CD8-positive, alpha-beta memory T cell (primary cell): Measurements from ENCODE around the gene ACTMAP. TPM values are rescaled to one million over a fixed set of nuclear protein-coding genes. Genes with fewer than 3 reads are reported as not detected.
A peak's percentile ranks its signal among the peaks of the same experiment; 100 is the strongest.

Experiments
- CTCF ChIA-PET: fragments of 350-600 bp; sonication (Branson Sonifier 250); formaldehyde crosslinking; loops from one replicate; lab custom pipeline; 2021; ENCODE audit warnings: antibody characterized with exemption; lab: Charles Lee
- POLR2A ChIA-PET: fragments of 350-600 bp; sonication (Branson Sonifier 250); formaldehyde crosslinking; loops from one replicate; lab custom pipeline; 2021; ENCODE audit warnings: antibody characterized with exemption; lab: Charles Lee
- DNase-seq, 5 donors: peaks; one replicate each; pipeline versions ENCODE4 v3.0.0 to v3.0.0-alpha.2; 2020 to 2022; ENCODE audit warnings: mixed read lengths in 1 of 5
- H3K27ac ChIP-seq: one replicate; pipeline ENCODE4 v1.7.0; 2013; ENCODE audit warnings: low read depth, mild to moderate bottlenecking, low read length, moderate library complexity
- H3K27me3 ChIP-seq: 2 replicates; pipeline ENCODE4 v1.7.0; 2013; ENCODE audit warnings: low read length, mild to moderate bottlenecking; ENCODE audit not compliant: insufficient read depth, poor library complexity, severe bottlenecking
- H3K36me3 ChIP-seq: 2 replicates; pipeline ENCODE4 v1.7.0; 2013; ENCODE audit warnings: mild to moderate bottlenecking, low read length, moderate library complexity; ENCODE audit not compliant: insufficient read depth
- H3K4me1 ChIP-seq: 2 replicates; pipeline ENCODE4 v1.7.0; 2013; ENCODE audit warnings: mild to moderate bottlenecking, low read length, moderate library complexity; ENCODE audit not compliant: insufficient read depth
- H3K4me3 ChIP-seq: 2 replicates; pipeline ENCODE4 v1.7.0; 2013; ENCODE audit warnings: mild to moderate bottlenecking, low read length
- H3K9me3 ChIP-seq: 2 replicates; pipeline ENCODE4 v1.7.0; 2013; ENCODE audit warnings: mild to moderate bottlenecking, low read length
- H3K27ac Mint-ChIP-seq, 8 donors: one replicate each; pipeline ENCODE4 v1.8.0; 2020 to 2021; ENCODE audit warnings: mixed read lengths in 8 of 8, mild to moderate bottlenecking in 6 of 8, inconsistent platforms in 3 of 8, moderate library complexity in 3 of 8
- H3K27me3 Mint-ChIP-seq, 2 donors: one replicate each; pipeline ENCODE4 v1.8.0; 2020 to 2021; ENCODE audit warnings: mixed read lengths in 2 of 2, mild to moderate bottlenecking in 1 of 2, moderate library complexity in 1 of 2
- H3K36me3 Mint-ChIP-seq, 3 donors: one replicate each; pipeline ENCODE4 v1.8.0; 2020 to 2021; ENCODE audit warnings: mixed read lengths in 3 of 3, inconsistent platforms in 1 of 3, mild to moderate bottlenecking in 1 of 3
- H3K4me1 Mint-ChIP-seq, 3 donors: one replicate each; pipeline ENCODE4 v1.8.0; 2020 to 2021; ENCODE audit warnings: mixed read lengths in 3 of 3, inconsistent platforms in 1 of 3, mild to moderate bottlenecking in 1 of 3
- H3K4me3 Mint-ChIP-seq, 7 donors: one replicate each; pipeline ENCODE4 v1.8.0; 2020 to 2021; ENCODE audit warnings: mixed read lengths in 7 of 7, mild to moderate bottlenecking in 6 of 7, moderate library complexity in 4 of 7, inconsistent platforms in 2 of 7
- H3K9me3 Mint-ChIP-seq, 5 donors: one replicate each; pipeline ENCODE4 v1.8.0; 2020 to 2022; ENCODE audit warnings: mixed read lengths in 5 of 5, mild to moderate bottlenecking in 3 of 5, moderate library complexity in 2 of 5, inconsistent platforms in 1 of 5
- polyA plus RNA-seq: library from polyadenylated mRNA; unstranded; fragments of 300-500 nt; fragmentation: Illumina TruSeq; gene quantifications from one replicate; pipeline ENCODE4 v1.2.3, GENCODE V29; 2021
- total RNA-seq, 2 experiments: library from RNA; stranded (reverse); gene quantifications; one replicate each; pipeline ENCODE4 v1.2.3, GENCODE V29; 2021

The ACTMAP gene
- total and polyA plus RNA-seq, 3 experiments from 2014 or later: 2.9 to 10.6 (median 10.3) TPM

DNA sequence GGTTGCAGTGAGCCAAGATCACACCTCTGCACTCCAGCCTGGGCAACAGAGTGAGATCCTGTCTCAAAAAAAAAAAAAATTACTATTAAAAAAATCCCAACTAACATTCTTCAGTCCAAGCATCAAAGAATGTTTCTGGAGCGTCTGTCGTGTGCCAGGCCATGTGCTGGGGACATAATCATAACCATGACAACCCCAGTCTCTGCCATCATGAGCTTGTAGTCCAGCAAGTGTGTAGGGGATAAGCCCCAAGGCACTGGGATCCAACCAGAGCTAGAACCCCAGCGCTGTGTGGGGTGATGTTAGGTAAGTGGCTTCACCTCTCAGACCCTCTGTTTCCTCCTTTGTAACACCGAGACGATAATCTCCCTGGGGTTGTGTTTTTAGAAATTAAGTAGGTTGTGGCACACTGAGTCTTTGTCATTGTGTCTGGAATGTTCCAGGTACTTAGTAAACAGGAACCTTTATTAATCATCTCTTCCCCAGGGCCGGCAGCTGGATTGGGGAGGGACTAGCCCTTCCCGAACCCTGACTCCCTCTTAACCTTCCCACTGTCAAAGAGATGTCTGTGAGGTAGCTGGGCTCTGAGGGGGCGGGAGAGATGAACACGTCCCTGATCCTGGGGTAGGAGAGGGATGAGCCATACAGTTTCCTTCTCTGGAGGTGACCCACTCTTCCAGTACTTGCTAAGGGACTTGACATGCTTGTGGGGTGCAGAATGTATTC lies 28.2 kb downstream of the ACTMAP start:
- ChIA-PET POLR2A (no interaction called here), CTCF (interaction anchor here (0.6 to 1.5 kb wide), 3 partner anchors 8 to 85 kb away, joined by 3 to 5 read pairs (median 3); no protein-coding TSS in a partner anchor)
- H3K9me3 ChIP-seq: no peaks in the 10 kb centered on the region
- peak overlapping the region in 1 of 7 donors; percentile 40 for H3K4me3 Mint-ChIP-seq
- H3K27me3 Mint-ChIP-seq: peaks cover 0 to 2% of the 10 kb centered on the region in 2 donors
- H3K9me3 Mint-ChIP-seq: no peaks in the 10 kb centered on the region
- H3K27me3 ChIP-seq: no peaks in the 10 kb centered on the region
- H3K36me3 ChIP-seq: no peaks in the 10 kb centered on the region
- peak overlapping the region in 2 of 8 donors; percentile 33 to 52 for H3K27ac Mint-ChIP-seq
- H3K36me3 Mint-ChIP-seq: peaks cover 0 to 45% (median 13%) of the 10 kb centered on the region in 3 donors
- peaks cover 35 to 61% (median 60%) of the 10 kb centered on the region in 3 donors for H3K4me1 Mint-ChIP-seq
- no peak overlapping the region for H3K27ac ChIP-seq
- no peak for DNase-seq
- peaks cover 37% of the 10 kb centered on the region for H3K4me1 ChIP-seq
- H3K4me3 ChIP-seq: no peak overlapping the region

DNA sequence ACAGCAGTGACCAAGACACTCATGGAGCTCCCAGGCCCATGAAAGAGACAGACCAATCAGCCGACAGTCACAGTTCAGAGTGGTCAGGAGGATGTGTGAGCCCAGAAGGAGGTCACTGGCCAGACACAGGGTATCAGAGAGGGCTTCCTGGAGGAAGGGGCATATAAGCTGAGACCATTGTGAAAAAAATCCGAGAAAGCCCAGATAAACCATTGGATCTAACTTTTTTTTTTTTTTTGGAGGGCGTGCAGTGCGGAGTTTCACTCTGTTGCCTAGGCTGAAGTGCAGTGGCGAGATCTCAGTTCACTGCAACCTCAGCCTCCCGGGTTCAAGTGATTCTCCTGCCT lies 29.2 kb downstream of the ACTMAP start:
- CTCF ChIA-PET: interaction anchor here (0.6 to 1.5 kb wide), 2 partner anchors 9 to 67 kb away, joined by 3 to 5 read pairs; no protein-coding TSS in a partner anchor
- Histone ChIP-seq H3K4me3 (no peak overlapping the region), H3K36me3 (no peaks in the 10 kb centered on the region), H3K4me1 (peaks cover 42% of the 10 kb centered on the region), H3K9me3 (no peaks in the 10 kb centered on the region), H3K27me3 (no peaks in the 10 kb centered on the region), H3K27ac (no peak overlapping the region)
- peak overlapping the region in 3 of 8 donors; percentile 23 to 70 (median 60) for H3K27ac Mint-ChIP-seq
- no peak for DNase-seq
- peak overlapping the region in 3 of 7 donors; percentile 51 to 79 (median 58) for H3K4me3 Mint-ChIP-seq
- POLR2A ChIA-PET: interaction anchor here (0.6 kb wide), 1 partner anchor 31 kb away, joined by 11 read pairs; no protein-coding TSS in a partner anchor
- H3K4me1 Mint-ChIP-seq: peaks cover 42 to 67% (median 67%) of the 10 kb centered on the region in 3 donors
- peaks cover 0 to 45% (median 13%) of the 10 kb centered on the region in 3 donors for H3K36me3 Mint-ChIP-seq
- H3K9me3 Mint-ChIP-seq: no peaks in the 10 kb centered on the region
- H3K27me3 Mint-ChIP-seq: peaks cover 0 to 2% of the 10 kb centered on the region in 2 donors

DNA sequence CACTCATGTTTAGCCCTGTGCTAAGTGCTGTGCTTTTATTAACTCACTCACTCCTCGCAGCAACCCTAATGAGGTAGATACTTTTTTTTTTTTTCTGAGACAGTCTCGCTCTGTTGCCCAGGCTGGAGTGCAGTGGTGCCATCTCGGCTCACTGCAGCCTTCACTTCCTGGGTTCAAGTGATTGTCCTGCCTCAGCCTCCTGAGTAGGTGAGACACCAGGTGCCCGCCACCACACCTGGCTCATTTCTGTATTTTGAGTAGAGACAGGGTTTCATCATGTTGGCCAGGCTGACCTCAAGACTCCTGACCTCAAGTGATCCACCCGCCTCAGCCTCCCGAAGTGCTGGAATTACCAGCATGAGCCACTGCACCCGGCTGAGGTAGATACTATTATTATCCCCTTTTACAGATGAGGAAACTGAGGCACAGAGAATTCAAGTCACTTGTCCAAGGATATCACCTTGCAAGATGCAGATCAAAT lies 30.8 kb downstream of the ACTMAP start:
- Mint-ChIP-seq H3K36me3 (peaks cover 0 to 41% (median 10%) of the 10 kb centered on the region in 3 donors), H3K9me3 (no peaks in the 10 kb centered on the region), H3K4me3 (peak overlapping the region; percentile 40 to 91 (median 54)), H3K27me3 (peaks cover 0 to 2% of the 10 kb centered on the region in 2 donors), H3K4me1 (peaks cover 57 to 83% (median 81%) of the 10 kb centered on the region in 3 donors), H3K27ac (peak overlapping the region in 5 of 8 donors; percentile 60 to 94 (median 73))
- H3K27me3 ChIP-seq: no peaks in the 10 kb centered on the region
- POLR2A ChIA-PET: no interaction called here
- no peak overlapping the region for H3K4me3 ChIP-seq
- H3K27ac ChIP-seq: peak overlapping the region; percentile 98
- no peaks in the 10 kb centered on the region for H3K9me3 ChIP-seq
- H3K4me1 ChIP-seq: peaks cover 55% of the 10 kb centered on the region
- CTCF ChIA-PET: interaction anchor here (1.1 kb wide), 1 partner anchor 9 kb away, joined by 3 read pairs; no protein-coding TSS in a partner anchor
- no peak for DNase-seq
- no peaks in the 10 kb centered on the region for H3K36me3 ChIP-seq

DNA sequence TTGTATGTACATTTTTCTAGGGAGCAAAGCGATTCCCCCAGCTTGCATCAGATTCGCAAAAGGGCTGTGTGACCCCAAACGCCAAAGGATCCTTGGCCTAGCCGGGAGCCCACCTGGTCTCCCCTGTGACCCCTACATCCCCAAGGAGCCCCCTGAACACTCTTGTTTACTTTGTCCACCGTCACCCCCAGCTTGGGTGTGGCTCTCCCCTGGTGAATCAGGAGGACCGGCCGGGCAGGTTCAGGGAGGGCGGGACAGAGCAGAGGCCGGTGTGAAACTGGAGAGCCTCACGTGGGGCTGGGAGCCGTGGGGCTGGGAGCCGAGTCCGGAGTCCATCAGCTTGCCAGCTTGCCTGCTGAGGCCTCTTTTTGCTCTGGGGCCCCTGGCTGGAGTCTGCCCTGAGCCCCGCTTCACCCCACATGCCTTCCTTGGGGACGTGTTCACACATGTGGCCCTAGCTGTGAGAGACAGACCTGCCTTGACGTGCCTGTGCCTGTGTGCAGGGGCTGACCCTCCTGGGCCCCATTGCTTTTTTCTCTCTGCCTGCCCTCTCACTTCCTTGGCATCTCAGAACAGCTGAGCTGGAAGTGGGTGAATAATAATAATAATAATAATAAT lies 31.4 kb downstream of the ACTMAP start:
- Histone ChIP-seq H3K27me3 (no peaks in the 10 kb centered on the region), H3K27ac (peak overlapping the region; percentile 98), H3K4me3 (peak overlapping the region; percentile 99), H3K4me1 (peaks cover 59% of the 10 kb centered on the region), H3K9me3 (no peaks in the 10 kb centered on the region), H3K36me3 (no peaks in the 10 kb centered on the region)
- H3K4me1 Mint-ChIP-seq: peaks cover 62 to 84% (median 82%) of the 10 kb centered on the region in 3 donors
- peak overlapping the region; percentile 80 to 97 (median 91) for H3K4me3 Mint-ChIP-seq
- ChIA-PET POLR2A (interaction anchor here (0.6 to 0.7 kb wide), 2 partner anchors 59 to 82 kb away, joined by 5 read pairs; partner anchors contain the start of gene RAB4B), CTCF (interaction anchor here (1.1 kb wide), 1 partner anchor 9 kb away, joined by 3 read pairs; no protein-coding TSS in a partner anchor)
- peaks cover 0 to 2% of the 10 kb centered on the region in 2 donors for H3K27me3 Mint-ChIP-seq
- no peaks in the 10 kb centered on the region for H3K9me3 Mint-ChIP-seq
- H3K36me3 Mint-ChIP-seq: peaks cover 0 to 37% (median 8%) of the 10 kb centered on the region in 3 donors
- no peak for DNase-seq
- H3K27ac Mint-ChIP-seq: peak overlapping the region; percentile 67 to 99 (median 90)

DNA sequence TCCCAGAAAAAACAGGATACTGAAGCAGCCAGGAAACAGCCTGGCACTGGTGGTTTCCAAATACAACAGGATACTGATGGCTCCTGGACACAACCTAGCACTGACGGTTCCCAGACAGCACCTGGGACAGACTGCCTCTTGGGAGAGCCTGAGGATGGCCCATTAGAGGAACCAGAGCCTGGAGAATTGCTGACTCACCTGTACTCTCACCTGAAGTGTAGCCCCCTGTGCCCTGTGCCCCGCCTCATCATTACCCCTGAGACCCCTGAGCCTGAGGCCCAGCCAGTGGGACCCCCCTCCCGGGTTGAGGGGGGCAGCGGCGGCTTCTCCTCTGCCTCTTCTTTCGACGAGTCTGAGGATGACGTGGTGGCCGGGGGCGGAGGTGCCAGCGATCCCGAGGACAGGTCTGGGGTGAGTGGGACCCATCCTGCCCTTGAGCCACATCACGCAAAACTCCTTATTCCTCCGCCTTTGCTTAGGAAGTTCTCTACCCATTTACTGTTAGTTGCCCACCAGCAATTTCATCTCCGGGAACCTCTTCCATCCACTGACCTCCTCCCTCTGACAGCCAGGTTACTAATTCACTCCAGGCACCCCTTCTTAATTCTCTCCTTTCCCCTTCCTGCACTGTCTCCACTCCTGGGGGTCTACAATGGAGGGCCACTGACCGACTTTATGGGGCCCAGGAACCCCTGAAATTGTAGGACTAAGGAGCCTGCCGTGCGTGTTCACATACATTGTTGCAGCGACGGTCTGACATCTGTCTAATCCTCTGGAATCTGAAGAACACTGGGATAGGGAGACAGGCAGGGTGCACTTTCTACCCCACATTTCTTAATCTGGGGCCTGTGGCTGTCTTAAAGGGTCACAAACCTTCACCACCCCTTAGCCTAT lies 32.1 kb downstream of the ACTMAP start:
- Histone ChIP-seq H3K27me3 (no peaks in the 10 kb centered on the region), H3K27ac (peak overlapping the region; percentile 98), H3K4me1 (peaks cover 59% of the 10 kb centered on the region), H3K4me3 (peak overlapping the region; percentile 99), H3K9me3 (no peaks in the 10 kb centered on the region), H3K36me3 (no peaks in the 10 kb centered on the region)
- Mint-ChIP-seq H3K27me3 (peaks cover 0 to 2% of the 10 kb centered on the region in 2 donors), H3K4me1 (peaks cover 62 to 84% (median 78%) of the 10 kb centered on the region in 3 donors), H3K4me3 (peak overlapping the region; percentile 80 to 97 (median 91)), H3K36me3 (peaks cover 0 to 35% (median 8%) of the 10 kb centered on the region in 3 donors), H3K9me3 (no peaks in the 10 kb centered on the region), H3K27ac (peak overlapping the region in 7 of 8 donors; percentile 67 to 99 (median 94))
- peak in 1 of 5 donors; percentile 4 for DNase-seq
- CTCF ChIA-PET: interaction anchor here (1.1 to 1.6 kb wide), 3 partner anchors 10 to 101 kb away, joined by 3 to 4 read pairs (median 4); no protein-coding TSS in a partner anchor
- POLR2A ChIA-PET: interaction anchor here (0.5 to 2.2 kb wide), 5 partner anchors 60 to 544 kb away, joined by 5 to 9 read pairs (median 8); partner anchors contain the start of genes EGLN2 and RAB4B

DNA sequence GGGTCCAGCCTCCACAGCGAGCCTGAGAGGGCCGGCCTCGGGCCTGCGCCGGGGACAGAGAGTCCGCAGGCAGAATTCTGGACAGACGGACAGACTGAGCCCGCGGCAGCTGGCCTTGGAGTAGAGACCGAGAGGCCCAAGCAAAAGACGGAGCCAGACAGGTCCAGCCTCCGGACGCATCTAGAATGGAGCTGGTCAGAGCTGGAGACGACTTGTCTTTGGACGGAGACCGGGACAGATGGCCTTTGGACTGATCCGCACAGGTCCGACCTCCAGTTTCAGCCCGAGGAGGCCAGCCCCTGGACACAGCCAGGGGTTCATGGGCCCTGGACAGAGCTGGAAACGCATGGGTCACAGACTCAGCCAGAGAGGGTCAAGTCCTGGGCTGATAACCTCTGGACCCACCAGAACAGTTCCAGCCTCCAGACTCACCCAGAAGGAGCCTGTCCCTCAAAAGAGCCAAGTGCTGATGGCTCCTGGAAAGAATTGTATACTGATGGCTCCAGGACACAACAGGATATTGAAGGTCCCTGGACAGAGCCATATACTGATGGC lies 32.9 kb downstream of the ACTMAP start:
- H3K36me3 Mint-ChIP-seq: peaks cover 0 to 36% (median 7%) of the 10 kb centered on the region in 3 donors
- DNase-seq: no peak
- no peaks in the 10 kb centered on the region for H3K36me3 ChIP-seq
- ChIA-PET CTCF (interaction anchor here (0.6 to 1.6 kb wide), 4 partner anchors 35 to 102 kb away, joined by 3 to 4 read pairs (median 4); no protein-coding TSS in a partner anchor), POLR2A (interaction anchor here (0.5 to 2.2 kb wide), 4 partner anchors 60 to 545 kb away, joined by 8 to 19 read pairs (median 8); partner anchors contain the start of genes EGLN2 and RAB4B)
- H3K27ac ChIP-seq: peak overlapping the region; percentile 98
- peak overlapping the region; percentile 80 to 97 (median 89) for H3K4me3 Mint-ChIP-seq
- peaks cover 0 to 2% of the 10 kb centered on the region in 2 donors for H3K27me3 Mint-ChIP-seq
- no peaks in the 10 kb centered on the region for H3K27me3 ChIP-seq
- H3K4me1 ChIP-seq: peaks cover 59% of the 10 kb centered on the region
- H3K9me3 ChIP-seq: no peaks in the 10 kb centered on the region
- H3K4me1 Mint-ChIP-seq: peaks cover 62 to 85% (median 78%) of the 10 kb centered on the region in 3 donors
- peak overlapping the region; percentile 99 for H3K4me3 ChIP-seq
- H3K27ac Mint-ChIP-seq: peak overlapping the region in 6 of 8 donors; percentile 75 to 88 (median 82)
- no peaks in the 10 kb centered on the region for H3K9me3 Mint-ChIP-seq
